CD4-positive, alpha-beta T cell treated with Interleukin-17A for 1 hour (primary cell): ENCODE data around the gene ARMH2.
"Not testable (repeated sequence)": the region's sequence is repeated elsewhere in the genome, so short reads cannot be mapped to it uniquely, and the experiment has no call there.

Experiments
- DNase-seq: peaks from one replicate; pipeline ENCODE4 v3.0.0-alpha.2; 2020

The ARMH2 gene

GRCh38 chr6:24809728-24810127 is 11.0 kb upstream of the ARMH2 start:
- DNase-seq: no peak

GRCh38 chr6:24807584-24807983 is 8.9 kb upstream of the ARMH2 start:
- no peak for DNase-seq

DNA sequence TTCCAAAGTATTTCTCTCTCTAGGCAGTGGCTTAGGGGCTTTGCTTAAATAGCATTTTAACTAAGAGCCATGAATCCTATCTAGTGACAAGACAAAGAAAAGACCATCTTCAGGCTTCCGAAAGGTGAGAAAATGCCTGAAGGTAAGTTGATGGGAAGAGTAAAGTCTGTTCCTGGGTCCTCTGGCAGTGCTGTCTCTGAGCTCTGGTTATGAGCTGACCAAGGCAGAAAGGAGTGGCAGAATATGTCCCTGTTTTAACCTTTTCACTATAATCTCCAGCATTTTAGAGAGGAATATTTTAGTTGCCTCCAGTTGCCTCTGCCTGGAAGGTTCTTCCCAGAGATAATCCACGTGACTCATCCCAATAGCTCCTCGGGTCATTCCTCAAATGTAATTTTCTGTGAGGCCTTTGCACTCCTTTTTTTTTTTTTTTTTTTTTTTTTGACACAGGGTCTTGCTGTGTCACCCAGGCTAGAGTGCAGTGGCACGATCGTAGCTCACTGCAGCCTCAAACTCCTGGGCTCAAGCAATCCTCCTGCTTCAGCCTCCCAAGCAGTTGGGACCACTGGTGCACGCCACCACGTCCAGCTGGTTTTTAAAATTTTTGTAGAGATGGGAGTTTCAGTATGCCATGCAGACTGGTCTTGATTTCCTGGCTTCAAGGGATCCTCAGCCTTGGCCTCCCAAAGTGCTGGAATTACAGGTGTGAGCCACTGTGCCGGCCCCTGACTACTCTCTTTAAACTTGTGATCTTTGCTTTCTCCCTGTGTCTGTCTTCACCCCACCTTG is 3.7 kb upstream of the ARMH2 start:
- no peak for DNase-seq

DNA sequence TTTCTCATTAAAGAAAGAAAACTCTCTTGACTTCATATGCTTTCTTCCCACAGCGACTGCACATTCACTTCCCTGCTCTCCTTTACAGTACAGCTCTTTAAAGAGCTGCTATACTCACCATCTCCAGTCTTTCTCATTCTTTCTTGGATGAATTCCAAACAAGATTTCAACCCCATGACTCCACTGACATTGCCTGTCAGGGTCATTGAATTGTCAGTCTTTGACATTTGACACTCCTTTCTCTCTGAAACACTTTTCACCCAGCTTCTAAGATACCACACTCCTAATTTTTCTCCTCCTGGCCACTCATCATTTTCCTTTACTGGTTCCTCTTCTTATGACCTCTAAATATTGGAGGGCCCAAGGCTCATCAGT is 811 bp upstream of the ARMH2 start:
- DNase-seq: no peak

DNA sequence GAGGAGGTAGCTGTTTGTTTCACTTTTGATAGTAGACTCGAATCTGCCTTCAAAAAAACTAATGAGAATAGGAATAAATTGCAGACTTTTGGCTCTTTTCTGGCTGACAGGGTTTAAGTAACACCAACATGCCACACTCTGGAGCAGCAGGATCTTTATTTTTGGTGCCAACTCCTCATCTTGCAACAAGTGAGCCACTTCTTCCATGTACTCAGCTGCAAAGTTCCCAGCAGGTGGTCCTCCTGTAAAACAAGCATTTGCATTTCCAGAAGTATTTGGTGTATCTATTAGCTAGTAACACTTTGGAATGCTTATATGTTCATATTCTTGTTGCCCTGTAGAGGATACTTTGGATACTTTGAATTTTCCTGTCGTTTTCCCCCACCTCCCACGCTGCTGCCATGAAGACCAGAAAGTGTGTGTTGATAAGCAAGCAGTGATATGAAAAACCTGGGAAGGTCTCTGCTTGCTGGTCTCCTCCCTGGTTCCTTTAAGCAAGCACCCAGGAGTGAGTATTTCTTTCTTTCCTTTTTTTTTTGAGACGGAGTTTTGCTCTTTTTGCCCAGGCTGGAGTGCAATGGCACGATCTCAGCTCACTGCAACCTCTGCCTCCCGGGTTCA is 1.0 kb downstream of the ARMH2 start:
- no peak for DNase-seq

DNA sequence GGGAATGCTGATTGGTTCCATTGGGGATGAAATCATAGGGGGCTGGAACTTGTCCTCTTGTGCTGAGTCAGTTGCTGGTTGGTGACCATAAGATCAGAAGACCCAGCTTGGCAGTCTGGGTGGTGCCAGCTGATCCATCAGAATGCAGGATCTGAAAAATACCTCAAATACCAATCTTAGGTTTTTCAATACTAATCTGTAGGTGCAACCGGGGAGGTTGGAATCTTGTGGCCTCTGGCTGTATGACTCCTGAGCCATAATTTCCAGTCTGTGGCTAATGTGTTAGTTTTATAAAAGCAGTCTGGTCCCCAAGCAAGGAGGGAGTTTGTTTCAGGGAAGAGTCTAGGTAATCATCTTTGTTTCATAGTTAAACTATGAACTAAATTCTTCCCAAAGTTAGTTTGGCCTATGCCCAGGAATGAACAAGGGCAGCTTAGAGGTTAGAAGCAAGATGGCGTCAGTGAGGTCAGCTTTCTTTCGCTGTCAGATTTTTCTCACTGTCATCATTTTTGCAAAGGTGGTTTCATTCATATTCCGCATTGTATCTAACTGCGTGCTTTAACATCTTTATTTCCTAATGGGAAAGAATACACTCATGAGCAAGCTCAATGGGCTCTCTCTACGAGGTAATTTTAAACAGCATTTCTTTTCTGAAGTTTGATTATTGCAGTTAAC is 2.0 kb downstream of the ARMH2 start:
- DNase-seq: no peak

GRCh38 chr6:24795106-24795505 is 3.6 kb downstream of the ARMH2 start:
- DNase-seq: no peak

GRCh38 chr6:24788031-24788665 is 10.6 kb downstream of the ARMH2 start:
- DNase-seq: no peak

- no peak for DNase-seq
These were observed 18.5 kb downstream of the ARMH2 start for GRCh38 chr6:24780206-24780605.

DNA sequence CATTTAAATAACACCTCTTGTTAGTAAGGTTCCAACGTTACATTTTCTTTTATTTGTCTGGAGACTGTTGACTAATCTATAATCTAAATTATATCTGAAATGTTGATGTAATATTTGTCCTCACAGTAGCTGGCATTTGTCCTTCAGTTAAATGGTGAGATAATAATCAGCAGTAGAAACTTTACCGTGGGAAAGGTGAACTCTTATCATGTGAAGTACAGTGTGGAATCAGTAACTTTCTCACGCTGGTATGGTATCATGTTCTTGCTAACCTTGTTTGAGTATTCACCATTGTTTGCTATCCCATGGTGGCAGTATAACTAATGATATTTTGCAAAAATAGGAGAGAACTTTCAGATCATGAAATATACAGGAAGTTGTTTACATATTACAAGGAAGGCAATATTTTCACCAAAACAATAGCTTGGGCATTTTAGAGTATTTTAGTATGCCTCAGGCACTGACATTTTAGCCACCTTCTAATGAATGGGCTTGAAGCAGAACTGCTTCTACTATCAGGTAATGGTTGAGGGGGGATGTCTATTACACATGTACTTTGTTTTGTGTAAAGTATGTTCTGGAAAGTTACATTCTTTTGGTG is 19.2 kb downstream of the ARMH2 start:
- DNase-seq: no peak

DNA sequence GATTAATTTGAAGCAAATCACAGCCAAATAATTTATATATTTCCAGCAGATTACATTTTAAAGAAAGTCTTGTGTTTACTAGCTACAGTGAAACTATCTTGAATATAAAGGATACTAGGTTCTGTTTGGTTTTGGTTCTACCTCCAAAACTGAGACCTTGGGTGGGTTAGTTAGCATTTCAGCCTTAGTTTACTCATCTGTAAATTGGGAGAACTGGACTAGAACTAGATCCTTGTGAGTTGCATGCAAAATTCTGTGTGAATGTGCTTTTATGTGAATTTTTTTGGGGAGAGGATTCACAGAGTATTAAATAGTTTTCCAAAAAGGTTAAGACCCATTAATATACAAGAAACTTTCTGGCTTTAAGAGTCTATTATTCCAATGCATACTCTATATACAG is 19.8 kb downstream of the ARMH2 start:
- no peak for DNase-seq

DNA sequence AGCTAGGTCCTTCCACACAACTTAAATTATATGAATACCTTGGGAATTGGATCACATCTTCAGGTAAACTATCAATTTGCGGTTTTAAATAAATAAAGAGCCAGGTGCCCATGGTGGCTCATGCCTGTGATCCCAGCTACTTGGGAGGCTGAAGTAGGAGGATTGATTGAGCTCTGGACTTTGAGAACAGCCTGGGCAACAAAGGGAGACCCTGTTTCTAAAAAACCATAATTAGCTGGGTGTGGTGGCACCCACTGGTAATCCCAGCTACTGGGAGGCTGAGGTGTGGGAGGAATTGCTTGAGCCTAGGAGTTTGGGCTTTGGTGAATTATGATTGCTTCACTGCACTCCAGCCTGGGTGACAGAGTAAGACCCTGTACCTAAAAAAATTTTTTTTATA is 20.6 kb downstream of the ARMH2 start:
- no peak for DNase-seq

DNA sequence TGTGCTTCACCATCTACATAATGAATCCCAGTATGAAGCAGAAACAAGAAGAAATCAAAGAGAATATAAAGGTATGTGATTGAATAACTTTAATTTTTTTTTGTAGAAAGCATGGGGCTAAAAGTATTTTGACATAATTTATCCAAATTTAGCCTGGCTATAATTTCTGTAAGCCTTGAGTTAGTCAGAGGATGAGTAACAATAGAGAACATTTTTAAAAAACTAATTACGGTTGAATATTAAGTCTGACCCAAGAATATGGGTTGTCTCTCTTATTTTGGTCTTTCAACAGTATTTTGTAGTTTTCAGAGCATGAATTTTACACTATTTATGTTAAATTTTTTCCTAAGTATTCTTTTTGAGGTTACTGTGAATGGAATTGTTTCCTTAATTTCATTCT is 21.5 kb downstream of the ARMH2 start:
- DNase-seq: no peak

DNA sequence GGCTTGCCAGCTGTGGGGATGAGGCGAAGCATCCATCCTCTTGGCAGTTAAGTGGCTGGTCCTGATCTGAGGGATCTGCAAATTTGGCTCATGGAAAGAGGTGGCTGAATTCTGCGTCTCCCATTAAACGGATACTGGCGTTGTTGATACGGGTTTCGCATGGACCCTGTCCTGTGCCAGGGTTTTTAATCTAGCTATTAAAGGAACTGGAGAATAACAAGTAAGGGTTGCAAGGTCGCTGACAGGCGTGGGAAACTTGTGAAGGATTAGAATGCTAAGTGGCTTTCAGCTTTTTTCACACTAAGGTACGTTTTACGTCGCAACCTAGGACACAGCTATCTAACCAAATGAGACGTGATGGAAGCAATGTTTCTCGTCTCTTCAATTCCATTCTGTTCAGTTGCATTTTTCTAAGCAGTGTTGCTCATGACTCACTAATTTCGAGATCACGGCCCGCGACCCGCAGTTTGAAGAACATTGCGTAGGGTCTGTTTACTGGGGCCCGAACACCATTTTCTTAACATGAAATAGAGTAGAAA is 23.1 kb downstream of the ARMH2 start:
- DNase-seq: no peak

DNA sequence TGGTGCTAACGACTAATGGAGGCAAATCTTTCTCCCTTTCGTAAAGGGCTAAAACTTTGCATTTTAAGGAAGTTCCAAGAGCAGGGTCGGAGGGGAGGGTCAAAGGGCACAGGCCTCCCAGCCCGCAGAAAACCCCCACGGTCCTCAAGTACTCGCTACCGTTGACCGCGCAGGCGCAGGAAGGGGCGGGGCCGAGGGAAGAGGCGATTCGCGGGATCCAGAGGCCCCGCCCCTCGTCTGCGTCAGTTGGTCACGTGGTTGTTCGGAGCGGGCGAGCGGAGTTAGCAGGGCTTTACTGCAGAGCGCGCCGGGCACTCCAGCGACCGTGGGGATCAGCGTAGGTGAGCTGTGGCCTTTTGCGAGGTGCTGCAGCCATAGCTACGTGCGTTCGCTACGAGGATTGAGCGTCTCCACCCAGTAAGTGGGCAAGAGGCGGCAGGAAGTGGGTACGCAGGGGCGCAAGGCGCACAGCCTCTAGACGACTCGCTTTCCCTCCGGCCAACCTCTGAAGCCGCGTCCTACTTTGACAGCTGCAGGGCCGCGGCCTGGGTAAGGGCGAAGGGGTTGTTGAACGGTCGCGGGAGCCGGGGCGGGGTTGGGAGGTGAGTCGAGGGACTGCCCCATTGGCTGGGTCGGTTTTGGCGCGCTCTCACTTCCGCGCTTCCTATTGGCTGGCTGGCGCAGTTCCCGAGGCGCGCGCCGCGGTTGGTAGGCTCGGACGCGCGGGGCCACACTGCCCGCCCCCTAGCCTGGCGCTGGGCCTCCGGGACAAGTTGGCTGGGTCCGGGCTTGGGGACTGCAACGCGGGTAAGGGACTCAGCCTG is 23.8 kb downstream of the ARMH2 start, which contains the start of gene GMNN:
Gene GMNN (plus strand): TSS at position 242 of the 824 bp plus-strand sequence. CDS start 2,310 bp downstream, outside the sequence.
- peak; percentile 96 for DNase-seq

GRCh38 chr6:24768361-24768760 is 30.4 kb downstream of the ARMH2 start:
- no peak for DNase-seq

DNA sequence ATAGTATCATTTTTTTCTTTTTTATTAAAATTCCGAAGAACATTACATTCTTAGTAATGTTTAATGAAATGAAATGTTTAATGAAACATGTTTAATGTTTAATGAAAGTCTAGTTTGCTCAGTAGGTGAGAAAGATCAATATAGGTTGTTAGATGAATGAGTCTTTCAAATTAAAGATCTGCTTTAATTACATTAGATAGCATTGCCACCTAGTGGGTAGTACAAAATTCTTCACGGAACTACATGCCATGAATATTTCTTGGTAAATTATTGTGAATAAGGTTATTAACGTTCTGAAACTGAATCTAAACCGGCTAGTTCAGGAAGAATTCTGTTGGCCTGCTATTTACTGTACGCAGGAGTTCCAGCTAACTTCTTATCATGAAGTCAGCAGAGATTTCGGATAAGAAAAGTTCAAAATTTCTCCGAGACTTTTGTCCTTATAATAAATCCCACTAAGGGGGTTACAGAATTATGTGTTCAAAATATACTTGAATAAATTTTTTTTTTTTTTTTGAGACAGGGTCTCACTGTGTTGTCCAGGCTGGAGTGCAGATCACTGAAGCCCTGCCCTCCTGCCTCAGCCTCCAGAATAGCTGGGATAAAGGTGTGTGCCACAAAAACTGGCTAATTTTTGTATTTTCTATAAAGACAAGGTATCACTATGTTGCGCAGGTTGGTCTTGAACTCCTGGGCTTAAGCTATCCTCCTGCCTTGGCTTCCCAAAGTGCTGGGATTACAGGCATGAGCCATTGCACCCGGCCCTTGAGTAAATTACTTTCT is 31.8 kb downstream of the ARMH2 start:
- DNase-seq: peak; percentile 51

DNA sequence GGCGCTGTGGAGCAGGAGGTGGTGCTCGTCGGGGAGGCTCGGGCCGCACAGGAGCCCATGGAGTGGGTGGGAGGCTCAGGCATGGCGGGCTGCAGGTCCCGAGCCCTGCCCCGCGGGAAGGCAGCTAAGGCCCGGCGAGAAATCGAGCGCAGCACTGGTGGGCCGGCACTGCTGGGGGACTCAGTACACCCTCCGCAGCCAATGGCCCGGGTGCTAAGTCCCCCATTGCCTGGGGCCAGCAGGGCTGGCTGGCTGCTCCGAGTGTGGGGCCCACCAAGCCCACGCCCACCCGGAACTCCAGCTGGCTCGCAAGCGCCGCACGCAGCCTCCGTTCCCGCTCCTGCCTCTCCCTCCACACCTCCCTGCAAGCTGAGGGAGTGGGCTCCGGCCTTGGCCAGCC is 32.7 kb downstream of the ARMH2 start:
- DNase-seq: not testable (repeated sequence)

DNA sequence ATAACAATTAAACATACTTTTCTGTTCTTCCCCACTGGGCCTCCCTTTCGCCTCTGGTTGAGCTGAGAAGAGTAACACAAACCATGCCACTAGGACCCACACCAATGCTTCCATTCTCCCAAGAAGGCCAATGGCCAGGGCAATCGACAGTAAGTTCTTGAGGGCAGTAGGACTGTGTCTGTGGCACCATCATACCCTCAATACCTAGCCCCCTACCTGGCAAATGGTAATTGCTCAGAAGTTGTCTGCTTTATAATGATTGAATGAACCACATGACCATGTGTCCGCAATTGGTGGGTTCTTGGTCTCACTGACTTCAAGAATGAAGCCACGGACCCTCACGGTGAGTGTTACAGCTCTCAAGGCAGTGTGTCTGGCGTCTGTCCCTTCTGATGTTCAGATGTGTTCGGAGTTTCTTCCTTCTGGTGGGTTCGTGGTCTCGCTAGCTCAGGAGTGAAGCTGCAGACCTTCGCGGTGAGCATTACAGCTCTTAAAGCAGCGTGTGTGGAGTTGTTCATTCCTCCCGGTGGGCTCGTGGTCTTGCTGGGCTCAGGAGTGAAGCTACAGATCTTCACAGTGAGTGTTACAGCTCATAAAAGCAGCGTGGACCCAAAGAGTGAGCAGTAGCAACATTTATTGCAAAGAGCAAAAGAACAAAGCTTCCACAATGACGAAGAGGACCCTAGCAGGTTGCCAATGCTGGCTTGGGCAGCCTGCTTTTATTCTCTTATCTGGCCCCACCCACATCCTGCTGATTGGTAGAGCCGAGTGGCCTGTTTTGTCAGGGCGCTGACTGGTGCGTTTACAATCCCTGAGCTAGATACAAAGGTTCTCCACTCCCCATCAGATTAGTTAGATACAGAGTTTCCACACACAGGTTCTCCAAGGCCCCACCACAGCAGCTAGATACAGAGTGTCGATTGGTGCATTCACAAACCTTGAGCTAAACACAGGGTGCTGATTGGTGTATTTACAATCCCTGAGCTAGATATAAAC is 33.6 kb downstream of the ARMH2 start:
- not testable (repeated sequence) for DNase-seq

DNA sequence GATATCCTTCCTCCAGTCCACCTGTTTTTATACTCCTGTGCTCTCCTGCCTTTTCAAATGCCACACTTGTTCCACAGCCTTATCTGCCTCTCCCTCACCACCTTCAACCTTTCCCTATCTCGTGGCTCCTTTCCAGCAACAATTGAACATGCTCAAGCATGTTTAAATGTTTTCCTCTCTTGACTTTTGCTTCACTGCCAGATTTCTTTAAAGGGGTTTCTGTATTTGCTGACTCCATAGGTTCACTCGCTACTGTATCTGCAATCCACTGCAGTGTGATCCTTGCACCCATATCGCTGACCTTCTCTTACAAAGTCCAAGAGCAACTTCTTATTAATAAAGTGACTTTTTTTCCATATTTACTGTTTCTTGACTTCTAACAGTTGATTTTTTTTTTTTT is 35.1 kb downstream of the ARMH2 start:
- no peak for DNase-seq
